A673 (cell line): ENCODE results near the gene ANKRD11. TPM values are rescaled to one million over a fixed set of nuclear protein-coding genes. Genes with fewer than 3 reads are reported as not detected.

Experiments used
- BruUV-seq: library from RNA; stranded (reverse); fragments of 400-500 nt; replicated peaks from 2 replicates; lab custom pipeline; 2021; lab: Mats Ljungman, UMichigan
- CTCF ChIA-PET: fragments of 300-600 bp; sonication (Branson Sonifier 250); formaldehyde crosslinking; loops from one replicate; lab custom pipeline; 2022; ENCODE audit warnings: antibody characterized with exemption; lab: Charles Lee
- POLR2A ChIA-PET: fragments of 300-600 bp; sonication (Branson Sonifier 250); formaldehyde crosslinking; loops from one replicate; lab custom pipeline; 2022; ENCODE audit warnings: antibody characterized with exemption; ENCODE audit not compliant: low non-redundant PET; lab: Charles Lee
- DNase-seq: peaks from one replicate; pipeline ENCODE4 v3.0.0-alpha.2; 2015; ENCODE audit warnings: low spot score
- H3K27ac ChIP-seq: fragments of 200-600 bp; sonication (generic); 2 replicates; pipeline ENCODE4 v1.5.1; 2016; ENCODE audit warnings: mixed run types, low read depth, mild to moderate bottlenecking, mixed read lengths, antibody characterized with exemption, low read length; ENCODE audit not compliant: poor library complexity, severe bottlenecking
- H3K27me3 ChIP-seq: fragments of 200-600 bp; sonication (generic); replicated peaks from 2 replicates; pipeline ENCODE4 v1.6.1; 2017; ENCODE audit warnings: mixed run types, low read depth, mild to moderate bottlenecking, mixed read lengths, antibody characterized with exemption, low read length; ENCODE audit not compliant: insufficient read depth, poor library complexity
- H3K36me3 ChIP-seq: fragments of 200-600 bp; sonication (generic); 2 replicates; pipeline ENCODE4 v1.6.1; 2016; ENCODE audit warnings: mixed run types, mild to moderate bottlenecking, mixed read lengths, antibody characterized with exemption, low read length; ENCODE audit not compliant: insufficient read depth, poor library complexity, severe bottlenecking
- H3K4me1 ChIP-seq: fragments of 200-600 bp; sonication (generic); 2 replicates; pipeline ENCODE4 v1.6.1; 2017; ENCODE audit warnings: mixed run types, mild to moderate bottlenecking, mixed read lengths, antibody characterized with exemption, low read length; ENCODE audit not compliant: insufficient read depth, poor library complexity, severe bottlenecking
- H3K4me3 ChIP-seq: fragments of 200-600 bp; sonication (generic); 2 replicates; pipeline ENCODE4 v1.5.1; 2016; ENCODE audit warnings: low read depth, mixed run types, mild to moderate bottlenecking, mixed read lengths, low read length; ENCODE audit not compliant: poor library complexity, severe bottlenecking
- H3K9me3 ChIP-seq: fragments of 200-600 bp; sonication (generic); 2 replicates; pipeline ENCODE4 v1.6.1; 2016; ENCODE audit warnings: mixed run types, low read depth, mild to moderate bottlenecking, mixed read lengths, antibody characterized with exemption, low read length; ENCODE audit not compliant: poor library complexity, severe bottlenecking
- CTCF ChIP-seq: fragments of 300-800, 200-600 bp; sonication (generic); conservative IDR thresholded peaks from 2 replicates; pipeline ENCODE4 v1.5.1; 2017; ENCODE audit warnings: low read depth, mild to moderate bottlenecking, antibody characterized with exemption, low read length, moderate library complexity, mixed read lengths
- EZH2 ChIP-seq: fragments of 200-600 bp; sonication (generic); IDR thresholded peaks from 2 replicates; pipeline ENCODE4 v1.6.1; 2017; ENCODE audit warnings: borderline replicate concordance, low read depth, mild to moderate bottlenecking, mixed read lengths, antibody characterized with exemption, low read length; ENCODE audit not compliant: poor library complexity, severe bottlenecking
- intact Hi-C: fragments of 100-400 bp; cut with micrococcal nuclease; formaldehyde crosslinking; loops from one replicate; pipeline ENCODE4 v1.10.0; 2022; ENCODE audit not compliant: unreplicated experiment
- total RNA-seq: library from RNA; stranded (reverse); gene quantifications from 2 replicates; pipeline ENCODE4 v1.2.3, GENCODE V29; 2021

ANKRD11 gene
- total RNA-seq, 1 experiment from 2014 or later = 217 TPM

- Histone ChIP-seq H3K27me3 (no peaks in the 10 kb centered on the region), H3K27ac (no peak overlapping the region), H3K36me3 (peaks cover 52% of the 10 kb centered on the region), H3K4me1 (no peaks in the 10 kb centered on the region), H3K4me3 (no peak overlapping the region), H3K9me3 (no peaks in the 10 kb centered on the region)
- intact Hi-C loops = no loop called here
- TF ChIP-seq EZH2 (no peak), CTCF (no peak)
- no TSS peak for BruUV-seq
- POLR2A ChIA-PET = no interaction called here
- DNase-seq = no peak
- CTCF ChIA-PET = interaction anchor here (0.7 to 1.2 kb wide), 2 partner anchors 28 to 397 kb away, joined by 3 to 12 read pairs; no protein-coding TSS in a partner anchor
Measured at GRCh38 chr16:89529097-89529496, 38.7 kb upstream of the ANKRD11 start.

GRCh38 chr16:89525146-89525913, 35.0 kb upstream of the ANKRD11 start:
- intact Hi-C loops = no loop called here

GRCh38 chr16:89523680-89524344, 33.5 kb upstream of the ANKRD11 start:
- peaks cover 68% of the 10 kb centered on the region for H3K36me3 ChIP-seq

More at GRCh38 chr16:89525146-89525913, 35.0 kb upstream of the ANKRD11 start:
- H3K4me3 ChIP-seq = no peak overlapping the region
- ChIA-PET CTCF (no interaction called here), POLR2A (no interaction called here)
- no peak for DNase-seq
- no TSS peak for BruUV-seq
- no peaks in the 10 kb centered on the region for H3K4me1 ChIP-seq
- no peaks in the 10 kb centered on the region for H3K27me3 ChIP-seq
- H3K36me3 ChIP-seq = peaks cover 61% of the 10 kb centered on the region
- no peak overlapping the region for H3K27ac ChIP-seq
- H3K9me3 ChIP-seq = no peaks in the 10 kb centered on the region
- TF ChIP-seq CTCF = no peak
- TF ChIP-seq EZH2 = no peak

More at GRCh38 chr16:89523680-89524344, 33.5 kb upstream of the ANKRD11 start:
- intact Hi-C loops = no loop called here
- ChIA-PET CTCF (no interaction called here), POLR2A (no interaction called here)
- H3K4me1 ChIP-seq = no peaks in the 10 kb centered on the region
- DNase-seq = no peak
- no peak overlapping the region for H3K4me3 ChIP-seq
- H3K27ac ChIP-seq = no peak overlapping the region
- BruUV-seq = no TSS peak
- H3K27me3 ChIP-seq = no peaks in the 10 kb centered on the region
- no peaks in the 10 kb centered on the region for H3K9me3 ChIP-seq
- TF ChIP-seq CTCF (no peak), EZH2 (no peak)
